GM18909 (cell line): Measurements from ENCODE around the gene CCDC33.

ENCODE experiments used
- ATAC-seq: cut with Tn5 transposase; IDR thresholded peaks from one replicate; pipeline ENCODE4 v1.9.1; 2021; ENCODE audit warnings: mild to moderate bottlenecking; ENCODE audit not compliant: unreplicated experiment, poor library complexity

The CCDC33 gene

GRCh38 chr15:74328331-74329056 lies 92.4 kb downstream of the CCDC33 start:
- ATAC-seq, result no peak

DNA sequence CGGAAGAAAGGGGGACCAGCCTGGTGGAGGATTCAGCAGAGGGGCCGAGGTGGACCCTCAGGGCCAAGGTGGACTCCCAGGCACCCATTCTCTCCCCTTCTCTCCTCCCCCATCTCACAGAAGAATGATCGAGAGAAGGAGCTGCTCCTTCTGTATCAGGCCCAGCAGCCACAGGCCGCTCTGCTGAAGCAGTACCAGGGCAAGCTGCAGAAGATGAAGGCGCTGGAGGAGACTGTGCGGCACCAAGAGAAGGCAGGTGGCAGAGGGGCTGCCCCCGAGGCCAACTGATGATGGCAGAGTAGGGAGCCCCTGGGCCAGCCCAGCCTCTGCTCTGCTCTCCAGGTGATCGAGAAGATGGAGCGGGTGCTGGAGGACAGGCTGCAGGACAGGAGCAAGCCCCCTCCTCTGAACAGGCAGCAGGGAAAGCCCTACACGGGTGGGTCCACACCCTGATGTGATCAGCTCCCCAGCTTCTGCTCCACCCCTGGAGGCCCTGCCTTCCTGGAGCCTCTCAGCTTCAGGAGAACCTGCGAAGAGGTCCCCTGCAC lies 94.8 kb downstream of the CCDC33 start:
- ATAC-seq, result no peak

DNA sequence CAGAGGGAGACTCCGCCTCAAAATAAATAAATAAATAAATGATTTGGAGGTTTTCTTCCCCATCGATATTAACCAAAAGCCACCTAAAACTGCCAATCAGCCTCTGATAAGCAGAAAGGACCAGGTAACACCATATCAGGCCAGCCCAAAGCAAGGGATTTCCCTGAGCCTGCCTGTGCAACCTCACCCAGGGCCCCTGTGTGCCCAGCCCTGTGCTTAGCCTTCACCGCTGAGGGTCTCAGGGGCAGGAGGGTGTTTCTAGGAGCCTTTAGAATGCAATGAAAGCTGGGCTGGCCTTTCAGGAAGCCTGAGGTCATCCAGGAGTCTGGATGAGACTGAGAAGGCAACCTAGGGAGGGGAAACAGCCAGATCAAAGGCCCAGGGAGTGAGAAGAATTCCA lies 95.9 kb downstream of the CCDC33 start:
- no peak for ATAC-seq

- no peak for ATAC-seq
These were observed 96.5 kb downstream of the CCDC33 start for GRCh38 chr15:74332611-74333010.

GRCh38 chr15:74333093-74333492 lies 97.0 kb downstream of the CCDC33 start:
- no peak for ATAC-seq

GRCh38 chr15:74333662-74334061 lies 97.5 kb downstream of the CCDC33 start:
- ATAC-seq, result no peak

GRCh38 chr15:74334127-74334526 lies 98.0 kb downstream of the CCDC33 start:
- no peak for ATAC-seq

DNA sequence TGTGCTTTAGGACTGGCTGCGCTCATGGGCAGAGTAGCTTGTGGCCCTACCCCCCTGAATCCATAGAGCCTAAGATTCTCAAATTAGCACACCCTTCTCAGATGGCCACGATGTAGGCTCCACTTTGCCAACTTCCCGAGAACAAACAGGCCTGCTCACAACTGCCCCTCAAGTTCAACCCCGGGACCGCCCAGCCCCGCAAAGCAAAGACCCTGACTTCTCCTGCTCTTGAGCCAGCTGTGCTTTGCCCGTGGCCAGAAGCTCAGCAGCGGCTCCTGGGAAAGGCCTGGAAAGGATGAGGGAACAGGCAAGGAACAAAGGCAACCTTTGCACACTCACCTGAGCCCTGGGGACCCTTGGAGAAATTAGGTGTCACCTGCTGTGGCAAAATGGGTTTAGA lies 99.3 kb downstream of the CCDC33 start:
- ATAC-seq, result no peak

GRCh38 chr15:74336061-74337005 lies 100.2 kb downstream of the CCDC33 start:
- no peak for ATAC-seq

DNA sequence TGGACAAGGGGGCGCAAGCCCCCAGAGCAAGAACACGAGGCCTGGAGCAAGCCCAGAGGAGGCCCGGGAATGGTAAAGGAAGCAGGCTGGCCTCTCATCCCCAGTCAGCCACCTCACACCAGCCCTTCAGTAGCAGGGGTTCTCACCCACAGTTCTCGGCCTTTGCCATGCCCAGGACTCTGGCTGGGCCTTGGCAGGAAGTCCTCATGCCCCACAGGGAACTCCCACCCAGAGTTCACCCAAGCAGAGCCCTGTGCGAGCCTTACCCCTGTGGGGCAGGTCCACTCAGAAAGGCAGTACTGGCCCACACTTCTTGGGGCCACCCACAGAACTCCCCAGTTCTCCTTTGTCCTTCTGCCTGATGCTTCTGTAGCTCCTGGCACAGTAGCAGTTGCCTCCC lies 101.0 kb downstream of the CCDC33 start:
- no peak for ATAC-seq

DNA sequence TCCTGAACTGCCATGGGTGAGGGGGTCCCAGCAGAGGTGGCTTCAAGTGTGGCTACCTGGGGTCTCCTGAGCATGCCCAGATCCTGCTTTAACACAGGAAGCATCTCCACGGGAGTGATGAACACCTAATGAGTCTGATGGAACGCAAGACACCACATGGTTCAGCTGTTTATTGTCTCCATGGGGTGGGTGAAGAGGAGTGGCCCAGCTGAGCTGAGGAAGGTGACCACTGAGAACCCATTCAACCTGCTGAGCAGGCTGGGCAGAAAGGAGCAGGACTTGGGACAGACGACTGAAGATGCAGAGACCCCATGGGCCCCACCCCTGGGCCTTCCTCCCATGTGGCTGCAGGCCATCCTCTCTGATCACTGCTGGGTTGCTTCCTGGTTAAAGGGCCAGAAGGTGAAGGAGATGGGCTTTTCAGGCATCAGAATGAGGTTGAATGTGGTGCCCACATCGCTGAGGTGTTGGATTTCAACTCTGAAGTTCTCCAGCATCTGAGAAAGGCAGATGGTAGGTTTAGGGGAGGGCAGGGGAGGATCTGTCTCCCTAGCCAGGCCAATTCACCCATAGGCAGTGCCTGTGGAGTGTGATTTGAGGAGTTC lies 101.6 kb downstream of the CCDC33 start:
- ATAC-seq, result no peak

DNA sequence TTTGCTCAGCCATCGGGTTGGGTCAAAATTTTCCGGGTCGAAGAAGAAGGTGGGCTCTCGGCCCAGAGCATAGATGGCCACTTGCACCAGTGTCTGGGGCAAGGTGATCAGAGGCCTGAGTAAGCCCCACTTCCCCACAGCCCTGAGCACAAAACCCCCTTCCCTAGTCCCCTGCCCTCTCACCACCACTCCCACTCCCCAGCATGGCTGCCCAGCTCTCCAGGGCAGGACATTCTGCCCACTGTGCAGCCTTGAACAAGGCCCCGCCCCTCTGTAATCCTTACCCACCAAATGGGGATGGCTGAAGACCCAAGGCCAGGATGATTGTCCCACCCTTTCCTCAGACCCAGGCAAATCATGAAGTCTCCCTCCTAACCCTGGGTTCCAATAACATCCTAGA lies 102.5 kb downstream of the CCDC33 start:
- no peak for ATAC-seq

DNA sequence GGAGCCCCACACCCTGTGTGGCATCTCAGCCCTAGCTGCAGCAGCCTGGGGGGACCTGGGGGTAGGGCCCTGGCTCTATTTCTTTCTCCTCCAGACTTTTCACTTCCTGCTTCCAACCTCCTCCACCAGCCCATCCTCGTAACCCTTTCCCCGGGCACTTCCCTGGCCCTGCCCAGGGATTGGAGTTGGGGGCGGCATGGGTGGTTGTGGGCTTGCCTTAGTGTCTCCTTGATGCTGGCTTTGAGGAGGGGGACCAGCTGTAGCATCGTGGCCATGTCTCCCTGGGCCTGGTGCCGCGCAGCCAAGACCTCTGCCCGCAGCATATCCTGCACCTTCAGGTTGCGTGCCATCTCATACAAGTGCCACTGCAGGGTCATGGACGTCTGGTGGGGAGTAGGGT lies 103.2 kb downstream of the CCDC33 start:
- no peak for ATAC-seq

DNA sequence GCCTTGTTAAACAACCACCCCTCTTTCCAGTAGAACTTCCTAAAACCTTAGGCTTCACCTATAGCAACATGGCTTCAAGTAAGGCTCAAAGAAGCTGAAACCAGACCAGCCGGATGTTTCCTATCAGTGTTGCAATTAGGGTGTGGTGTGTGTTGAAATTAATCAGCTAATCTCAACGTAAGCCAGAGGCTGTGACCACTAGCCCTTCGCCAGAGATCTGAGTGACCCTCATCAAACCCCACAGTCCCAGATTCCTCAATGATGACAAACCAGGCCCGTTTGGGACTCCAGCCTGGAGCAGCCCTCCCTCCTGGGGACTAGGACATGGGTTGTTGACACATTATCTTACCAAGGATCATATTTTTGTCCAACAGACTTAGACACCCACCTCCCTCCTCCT lies 104.0 kb downstream of the CCDC33 start:
- no peak for ATAC-seq

DNA sequence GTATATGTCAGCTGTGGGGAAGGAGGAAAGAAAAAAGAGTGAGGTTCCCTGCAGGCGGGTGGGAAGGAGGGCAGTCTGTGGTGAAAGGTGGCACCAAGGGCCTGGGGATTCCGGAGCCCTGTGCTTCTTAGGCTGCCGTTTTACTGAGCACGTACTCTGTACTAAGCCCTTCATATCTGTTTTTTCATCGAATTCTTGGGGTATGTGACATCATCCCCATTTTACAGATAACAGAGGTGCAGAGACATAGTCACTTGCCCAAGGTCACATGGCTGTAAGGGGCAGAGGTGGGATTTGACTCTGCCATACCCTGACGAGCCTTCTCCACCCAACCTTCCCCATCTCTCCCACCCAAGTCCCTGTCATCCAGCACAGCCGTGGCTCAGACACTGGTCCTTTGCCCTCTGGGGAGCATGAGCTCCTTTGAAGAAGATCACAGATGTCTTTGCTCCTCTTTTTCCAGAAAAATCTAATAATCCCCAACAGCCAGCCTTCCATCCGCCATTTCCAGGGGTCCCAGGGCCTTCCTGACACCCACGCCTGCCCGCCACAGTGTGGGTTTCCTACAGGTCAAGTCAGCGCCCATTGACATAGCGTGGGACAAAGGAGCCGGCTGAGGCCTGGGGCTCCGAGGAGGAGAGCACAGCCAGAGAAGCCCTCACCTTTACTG lies 107.1 kb downstream of the CCDC33 start:
- no peak for ATAC-seq

DNA sequence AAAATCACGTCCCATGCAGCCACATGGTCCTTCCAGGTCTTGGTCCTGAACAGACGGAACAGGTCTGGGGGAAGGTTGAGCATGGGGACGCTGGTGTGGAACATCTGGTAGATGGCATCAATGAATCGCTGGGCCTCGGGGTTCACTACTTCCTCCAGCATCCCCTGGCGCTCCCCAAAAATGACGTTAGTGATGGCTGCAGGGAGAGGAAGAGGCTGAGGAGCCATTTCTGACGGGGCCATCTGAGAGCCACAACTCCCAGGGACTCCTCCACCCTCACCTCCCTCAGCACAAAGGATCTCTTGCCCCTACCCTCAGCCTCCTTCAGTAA lies 107.6 kb downstream of the CCDC33 start:
- ATAC-seq, result no peak

GRCh38 chr15:74345051-74345450 lies 108.9 kb downstream of the CCDC33 start:
- no peak for ATAC-seq

DNA sequence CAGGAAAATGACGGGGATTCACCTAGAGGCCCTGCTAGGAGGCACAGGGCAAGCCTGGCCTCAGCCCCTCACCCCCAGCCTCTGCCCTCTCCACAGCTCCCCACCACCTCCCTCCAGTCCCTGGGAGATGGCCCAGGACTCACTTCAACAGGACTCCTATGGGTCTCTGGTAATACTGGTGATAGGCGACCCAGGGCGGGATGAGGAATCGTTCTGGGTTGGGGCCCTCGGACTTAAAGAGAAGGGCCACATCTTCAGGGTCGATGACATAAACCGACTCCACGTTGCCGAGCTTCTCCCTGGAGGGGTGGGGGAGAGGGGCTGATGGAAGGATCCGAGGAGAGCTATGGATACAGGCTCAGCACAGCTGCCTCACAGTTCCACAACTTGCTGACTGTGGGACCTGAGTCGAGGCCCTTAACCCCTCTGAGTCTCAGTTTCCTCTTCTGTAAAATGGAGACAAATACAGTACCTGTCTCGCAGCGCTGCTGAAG lies 111.7 kb downstream of the CCDC33 start:
- no peak for ATAC-seq

DNA sequence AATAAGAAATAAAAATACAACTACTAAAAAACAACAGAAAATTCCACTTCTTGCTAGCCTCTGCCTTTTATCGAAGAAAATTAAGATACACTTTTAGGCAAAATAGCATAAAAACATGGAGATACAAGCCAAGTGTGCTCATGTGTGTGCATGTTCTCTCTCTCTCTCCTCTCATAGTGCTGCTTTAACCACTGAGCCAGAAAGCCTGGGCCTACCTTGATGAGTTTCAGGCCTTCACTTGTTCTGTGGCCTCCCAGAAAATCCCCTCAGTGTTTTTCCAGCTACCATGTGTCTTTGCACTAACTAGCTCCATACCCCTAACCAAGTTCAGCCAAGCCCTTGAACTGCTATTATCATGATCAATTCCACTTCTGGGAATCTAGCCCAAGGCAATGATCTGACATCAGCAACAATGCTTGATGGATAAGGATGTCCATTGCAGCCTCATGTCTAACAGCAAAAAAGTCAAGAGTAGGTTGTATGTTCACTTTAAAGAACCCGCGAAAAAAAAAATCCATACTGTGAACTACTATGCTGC lies 113.2 kb downstream of the CCDC33 start:
- no peak for ATAC-seq
